IMR-90 (cell line): ENCODE data around the gene TMEM271. TPM values are rescaled to one million over a fixed set of nuclear protein-coding genes. Genes with fewer than 3 reads are reported as not detected.

ENCODE experiments used
- ATAC-seq: fragments of 200-7000 bp; cut with Tn5 transposase; 2 replicates; pipeline ENCODE4 v1.9.1; 2020; ENCODE audit warnings: low read depth, mild to moderate bottlenecking, moderate library complexity
- BruUV-seq: library from RNA; stranded (reverse); fragments of 400-500 nt; replicated peaks from 2 replicates; lab custom pipeline; 2021; lab: Mats Ljungman, UMichigan
- CTCF ChIA-PET: fragments of 300-600 bp; formaldehyde crosslinking; extraction: SDS; loops from one replicate; lab custom pipeline; 2021; ENCODE audit warnings: antibody characterized with exemption; lab: Yijun Ruan, JAX
- POLR2A ChIA-PET: fragments of 300-600 bp; sonication (Branson Sonifier 250); formaldehyde crosslinking; loops from one replicate; lab custom pipeline; 2022; ENCODE audit warnings: antibody characterized with exemption; ENCODE audit not compliant: unreplicated experiment; lab: Charles Lee
- DNase-seq: peaks from one replicate; pipeline ENCODE4 v3.0.0; 2013
- H2AFZ ChIP-seq: replicated peaks from 2 replicates; pipeline ENCODE3; 2013; ENCODE audit warnings: low read length, mild to moderate bottlenecking; ENCODE audit not compliant: poor library complexity
- H2AK5ac ChIP-seq: 2 replicates; pipeline ENCODE4 v1.6.1; 2013; ENCODE audit warnings: low read depth, low read length, inconsistent platforms
- H2AK9ac ChIP-seq: replicated peaks from 2 replicates; pipeline ENCODE3; 2013; ENCODE audit warnings: mild to moderate bottlenecking, low read depth, low read length, moderate library complexity; ENCODE audit not compliant: poor library complexity
- H2BK120ac ChIP-seq: 2 replicates; pipeline ENCODE4 v1.6.1; 2013; ENCODE audit warnings: low read depth, low read length, inconsistent platforms
- H2BK15ac ChIP-seq: 3 replicates; pipeline ENCODE4 v1.6.1; 2013; ENCODE audit warnings: low read depth, low read length, inconsistent platforms
- H2BK20ac ChIP-seq: 2 replicates; pipeline ENCODE4 v1.6.1; 2013; ENCODE audit warnings: low read depth, mild to moderate bottlenecking, inconsistent platforms, low read length, moderate library complexity
- H2BK5ac ChIP-seq: 2 replicates; pipeline ENCODE4 v1.6.1; 2013; ENCODE audit warnings: mild to moderate bottlenecking, low read depth, low read length, inconsistent platforms; ENCODE audit not compliant: poor library complexity, severe bottlenecking
- H3K14ac ChIP-seq: replicated peaks from 2 replicates; pipeline ENCODE4 v1.6.1; 2013; ENCODE audit warnings: low read depth, low read length, inconsistent platforms
- H3K18ac ChIP-seq: 2 replicates; pipeline ENCODE4 v1.6.1; 2013; ENCODE audit warnings: low read depth, low read length, control low read depth
- H3K23ac ChIP-seq: 2 replicates; pipeline ENCODE4 v1.6.1; 2013; ENCODE audit warnings: low read depth, low read length, inconsistent platforms
- H3K27ac ChIP-seq: 2 replicates; pipeline ENCODE4 v1.5.1; 2013; ENCODE audit warnings: mild to moderate bottlenecking, control low read depth, low read length; ENCODE audit not compliant: insufficient read depth
- H3K27me3 ChIP-seq: 2 replicates; pipeline ENCODE4 v1.6.1; 2013; ENCODE audit warnings: low read length; ENCODE audit not compliant: control insufficient read depth, insufficient read depth
- H3K36me3 ChIP-seq: 2 replicates; pipeline ENCODE4 v1.6.1; 2013; ENCODE audit warnings: low read length, mixed read lengths; ENCODE audit not compliant: control insufficient read depth, insufficient read depth
- H3K4ac ChIP-seq: 2 replicates; pipeline ENCODE4 v1.6.1; 2013; ENCODE audit warnings: low read depth, low read length, inconsistent platforms
- H3K4me1 ChIP-seq: 2 replicates; pipeline ENCODE4 v1.6.1; 2013; ENCODE audit warnings: low read length, mixed read lengths; ENCODE audit not compliant: control insufficient read depth, insufficient read depth
- H3K4me2 ChIP-seq: 2 replicates; pipeline ENCODE4 v1.6.1; 2013; ENCODE audit warnings: low read depth, mild to moderate bottlenecking, control low read depth, low read length, moderate library complexity
- H3K4me3 ChIP-seq: 2 replicates; pipeline ENCODE4 v1.5.1; 2013; ENCODE audit warnings: low read depth, mild to moderate bottlenecking, control low read depth, low read length, moderate library complexity; ENCODE audit not compliant: insufficient read depth
- H3K56ac ChIP-seq: 2 replicates; pipeline ENCODE4 v1.6.1; 2013; ENCODE audit warnings: low read length, inconsistent platforms; ENCODE audit not compliant: insufficient read depth; ENCODE audit errors: extremely low read depth
- H3K79me1 ChIP-seq, 2 experiments: 2 replicates each; pipeline ENCODE4 v1.6.1; 2013; ENCODE audit warnings: low read length in 2 of 2, inconsistent platforms in 1 of 2, low read depth in 1 of 2
- H3K9ac ChIP-seq: 2 replicates; pipeline ENCODE4 v1.6.1; 2013; ENCODE audit warnings: low read depth, low read length, control low read depth
- H3K9me1 ChIP-seq: 2 replicates; pipeline ENCODE4 v1.6.1; 2013; ENCODE audit warnings: low read length, inconsistent platforms; ENCODE audit not compliant: insufficient read depth
- H3K9me3 ChIP-seq: 2 replicates; pipeline ENCODE4 v1.6.1; 2013; ENCODE audit warnings: low read length; ENCODE audit not compliant: control insufficient read depth, insufficient read depth
- H4K20me1 ChIP-seq: 2 replicates; pipeline ENCODE4 v1.6.1; 2013; ENCODE audit warnings: low read length, inconsistent platforms; ENCODE audit not compliant: insufficient read depth
- H4K5ac ChIP-seq: 2 replicates; pipeline ENCODE4 v1.6.1; 2013; ENCODE audit warnings: mild to moderate bottlenecking, low read depth, low read length, control low read depth
- H4K8ac ChIP-seq, 2 experiments: 2 replicates each; pipeline ENCODE4 v1.6.1; 2013; ENCODE audit warnings: low read depth in 2 of 2, low read length in 2 of 2, control low read depth in 1 of 2, inconsistent platforms in 1 of 2
- H4K91ac ChIP-seq: 2 replicates; pipeline ENCODE4 v1.6.1; 2013; ENCODE audit warnings: low read depth, low read length, inconsistent platforms; ENCODE audit not compliant: insufficient read depth
- CHD1 ChIP-seq: IDR thresholded peaks from 2 replicates; pipeline ENCODE4 v1.6.1; 2012; ENCODE audit warnings: low read depth, low read length, improper control_type of control experiment
- FOS ChIP-seq: fragments of 150-350 bp; IDR thresholded peaks from 2 replicates; pipeline ENCODE4 v1.6.1; 2016; ENCODE audit warnings: low read depth, low read length
- NFE2L2 ChIP-seq: fragments of 150-350 bp; IDR thresholded peaks from 2 replicates; pipeline ENCODE4 v1.6.1; 2016; ENCODE audit warnings: low read depth, mild to moderate bottlenecking, low read length
- RCOR1 ChIP-seq: IDR thresholded peaks from 2 replicates; pipeline ENCODE4 v1.6.1; 2012; ENCODE audit warnings: mild to moderate bottlenecking, low read length, improper control_type of control experiment; ENCODE audit not compliant: insufficient replicate concordance
- WGBS, 2 experiments: methylation state at CpG; one replicate each; pipeline versions ENCODE4 v1.1.5 to v1.1.7; 2013; ENCODE audit warnings: missing lambda C conversion rate in 2 of 2; ENCODE audit not compliant: insufficient read length in 1 of 2; ENCODE audit errors: extremely low coverage in 2 of 2; 5-methylcytosine and 5-hydroxymethylcytosine counted together
- dilution Hi-C: fragments of 300-500 bp; cut with HindIII; formaldehyde crosslinking; loops from one replicate; pipeline ENCODE4 v1.14.3; 2018; ENCODE audit warnings: low sequenced_read_pairs; ENCODE audit not compliant: unreplicated experiment
- in situ Hi-C: fragments of 300-500 bp; cut with MboI; formaldehyde crosslinking; loops from 3 replicates; pipeline ENCODE4 v1.14.3; 2019; ENCODE audit warnings: low sequenced_read_pairs, inconsistent platforms, mixed read lengths
- intact Hi-C: fragments of 100-400 bp; cut with micrococcal nuclease; formaldehyde crosslinking; loops from 2 replicates; pipeline ENCODE4 v1.10.0; 2022
- polyA plus RNA-seq, 3 experiments: library from polyadenylated mRNA; depleted of rRNA; stranded (reverse); fragments of >200 nt; gene quantifications; 2 replicates each; pipeline ENCODE4 v1.2.3, GENCODE V29; 2012; ENCODE audit warnings: low replicate concordance in 1 of 3
- total RNA-seq: library from RNA; depleted of rRNA; stranded (reverse); fragments of >200 nt; gene quantifications from 2 replicates; pipeline ENCODE4 v1.2.3, GENCODE V29; 2012; rRNA removed

Gene TMEM271
- total and polyA plus RNA-seq, 2 of the 4 experiments (the other 2 are of a cell fraction) = not detected

- H2AK5ac ChIP-seq = no peak overlapping the region
- BruUV-seq = no TSS peak
- H2BK5ac ChIP-seq = no peak overlapping the region
- H4K20me1 ChIP-seq = no peaks in the 10 kb centered on the region
- dilution Hi-C loops = no loop called here
- H3K27ac ChIP-seq = no peak overlapping the region
- no peak overlapping the region for H4K91ac ChIP-seq
- H2BK15ac ChIP-seq = no peak overlapping the region
- 90% methylated on average over 4 of the region's 15 CpGs; no CpG with 5 or more reads in 1 of the 2 experiments for WGBS, 2 experiments
- DNase-seq = no peak
- H3K36me3 ChIP-seq = peaks cover 61% of the 10 kb centered on the region
- H2BK20ac ChIP-seq = no peak overlapping the region
- no peak overlapping the region for H3K18ac ChIP-seq
- POLR2A ChIA-PET = no interaction called here
- H4K5ac ChIP-seq = no peak overlapping the region
- no peak overlapping the region for H3K56ac ChIP-seq
- no peaks in the 10 kb centered on the region for H3K9me3 ChIP-seq
- H3K9ac ChIP-seq = no peak overlapping the region
- intact Hi-C loops = no loop called here
- H2BK120ac ChIP-seq = no peak overlapping the region
- CTCF ChIA-PET = no interaction called here
- peaks cover 0 to 12% of the 10 kb centered on the region in 2 experiments; a peak in 3 of 4 replicates for H3K79me1 ChIP-seq
- H4K8ac ChIP-seq = no peak overlapping the region
- no peak overlapping the region for H3K23ac ChIP-seq
- H3K14ac ChIP-seq = no peak overlapping the region
- no peaks in the 10 kb centered on the region for H3K4me1 ChIP-seq
- H2AK9ac ChIP-seq = no peak overlapping the region
- H3K4ac ChIP-seq = no peak overlapping the region
- TF ChIP-seq RCOR1 = no peak
- no peak for TF ChIP-seq FOS
- TF ChIP-seq CHD1 = no peak
- TF ChIP-seq NFE2L2 = no peak
- in situ Hi-C loops = no loop called here
- ATAC-seq = no peak
- H3K9me1 ChIP-seq = peaks cover 3% of the 10 kb centered on the region; the same call in 1 of the 2 replicates
- no peak overlapping the region for H2AFZ ChIP-seq
- H3K27me3 ChIP-seq = no peaks in the 10 kb centered on the region
- no peak overlapping the region for H3K4me3 ChIP-seq
- H3K4me2 ChIP-seq = no peak overlapping the region
Measured at GRCh38 chr4:524196-524595, 51.9 kb downstream of the TMEM271 start.

Other genes with a start within 250 kb of the TMEM271 start
- gene ZNF141, start 238.5 kb downstream of the TMEM271 start, total RNA-seq = 4.7 and 7.8 TPM in 2 replicates
- 0.86 and 1.8 TPM in 2 replicates for gene ZNF141, start 238.5 kb downstream of the TMEM271 start, polyA plus RNA-seq (2012; rRNA removed)
- 10.8 and 13.6 TPM in 2 replicates for gene ZNF721, start 77.1 kb downstream of the TMEM271 start, total RNA-seq
- gene ZNF721, start 77.1 kb downstream of the TMEM271 start, polyA plus RNA-seq (2012; rRNA removed) = 5.1 and 5.5 TPM in 2 replicates
- gene PIGG, start 77.1 kb downstream of the TMEM271 start, total RNA-seq = 21.7 and 26.4 TPM in 2 replicates
- 31.8 and 33.0 TPM in 2 replicates for gene PIGG, start 77.1 kb downstream of the TMEM271 start, polyA plus RNA-seq (2012; rRNA removed)
- under 0.01 TPM in 1 of 2 replicates, not detected in the other for gene PDE6B, start 49.3 kb upstream of the TMEM271 start, total RNA-seq
- not detected in 2 replicates for gene PDE6B, start 49.3 kb upstream of the TMEM271 start, polyA plus RNA-seq (2012; rRNA removed)
- 39.3 and 62.2 TPM in 2 replicates for gene ATP5ME, start 98.0 kb upstream of the TMEM271 start, total RNA-seq
- 603 and 663 TPM in 2 replicates for gene ATP5ME, start 98.0 kb upstream of the TMEM271 start, polyA plus RNA-seq (2012; rRNA removed)
- gene MYL5, start 98.2 kb upstream of the TMEM271 start, total RNA-seq = 5.0 and 9.1 TPM in 2 replicates
- gene MYL5, start 98.2 kb upstream of the TMEM271 start, polyA plus RNA-seq (2012; rRNA removed) = 16.0 and 17.8 TPM in 2 replicates
- under 0.01 TPM in 2 replicates for gene SLC49A3, start 112.9 kb upstream of the TMEM271 start, total RNA-seq
- gene SLC49A3, start 112.9 kb upstream of the TMEM271 start, polyA plus RNA-seq (2012; rRNA removed) = 0.32 and 0.36 TPM in 2 replicates
- gene PCGF3, start 129.5 kb upstream of the TMEM271 start, total RNA-seq = 40.0 and 45.0 TPM in 2 replicates
- 55.3 and 59.4 TPM in 2 replicates for gene PCGF3, start 129.5 kb upstream of the TMEM271 start, polyA plus RNA-seq (2012; rRNA removed)
- not detected in 2 replicates for gene CPLX1, start 249.8 kb upstream of the TMEM271 start, total RNA-seq
- gene CPLX1, start 249.8 kb upstream of the TMEM271 start, polyA plus RNA-seq (2012; rRNA removed) = 0.05 and 0.06 TPM in 2 replicates